ENCODE measurements around the gene NPPC.
"Not testable (repeated sequence)": the region's sequence is repeated elsewhere in the genome, so short reads cannot be mapped to it uniquely, and the experiment has no call there.

The NPPC gene

GRCh38 chr2:231926180-231926741, at the start of gene NPPC:
Gene NPPC (minus strand): TSS chr2:231926396. CDS start chr2:231926249, 147 bp downstream.
- DNase-seq (ENCODE audit: low read depth), result no peak

DNA sequence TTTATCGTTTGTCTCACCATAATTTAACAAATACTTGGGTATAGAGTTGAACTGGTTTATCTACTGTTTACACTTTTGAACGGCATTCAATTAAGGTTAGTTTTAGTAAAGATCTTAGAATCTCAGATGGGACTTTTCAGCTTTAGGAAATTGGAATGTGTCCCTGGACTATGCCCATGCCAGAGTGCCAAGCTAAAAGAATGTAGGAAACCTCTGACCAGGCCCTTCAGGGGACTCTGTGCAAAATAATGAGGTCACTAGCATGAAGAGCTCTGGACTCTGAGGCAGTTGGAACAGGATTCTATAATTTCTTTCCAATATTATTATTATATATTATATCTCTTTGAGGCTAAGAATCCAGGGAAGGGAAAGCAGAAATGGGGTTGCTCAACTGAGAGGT, 48.8 kb upstream of the NPPC start:
- no peak for DNase-seq (ENCODE audit: low read depth)

DNA sequence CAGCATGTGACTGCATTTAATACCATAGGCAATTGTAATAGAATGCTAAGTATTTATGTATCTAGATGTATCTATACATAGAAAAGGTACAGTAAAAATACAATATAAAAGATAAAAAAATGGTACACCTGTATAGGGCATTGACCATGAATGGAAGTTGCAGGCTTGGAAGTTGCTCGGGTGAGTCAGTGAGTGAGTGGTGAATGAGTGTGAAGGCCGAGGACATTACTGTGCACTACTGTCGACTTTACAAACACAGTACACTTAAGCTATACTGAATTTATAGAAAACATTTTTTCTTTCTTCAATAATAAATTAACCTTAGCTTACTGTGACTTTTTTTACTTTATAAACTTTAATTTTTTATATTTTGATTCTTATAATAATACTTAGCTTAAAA, 44.3 kb upstream of the NPPC start:
- DNase-seq (ENCODE audit: low read depth), result no peak

GRCh38 chr2:231968820-231969219, 42.6 kb upstream of the NPPC start:
- DNase-seq (ENCODE audit: low read depth), result no peak

GRCh38 chr2:231966886-231967285, 40.7 kb upstream of the NPPC start:
- DNase-seq (ENCODE audit: low read depth), result no peak

- no peak for DNase-seq (ENCODE audit: low read depth)
These were observed 38.9 kb upstream of the NPPC start for GRCh38 chr2:231965102-231965501.

DNA sequence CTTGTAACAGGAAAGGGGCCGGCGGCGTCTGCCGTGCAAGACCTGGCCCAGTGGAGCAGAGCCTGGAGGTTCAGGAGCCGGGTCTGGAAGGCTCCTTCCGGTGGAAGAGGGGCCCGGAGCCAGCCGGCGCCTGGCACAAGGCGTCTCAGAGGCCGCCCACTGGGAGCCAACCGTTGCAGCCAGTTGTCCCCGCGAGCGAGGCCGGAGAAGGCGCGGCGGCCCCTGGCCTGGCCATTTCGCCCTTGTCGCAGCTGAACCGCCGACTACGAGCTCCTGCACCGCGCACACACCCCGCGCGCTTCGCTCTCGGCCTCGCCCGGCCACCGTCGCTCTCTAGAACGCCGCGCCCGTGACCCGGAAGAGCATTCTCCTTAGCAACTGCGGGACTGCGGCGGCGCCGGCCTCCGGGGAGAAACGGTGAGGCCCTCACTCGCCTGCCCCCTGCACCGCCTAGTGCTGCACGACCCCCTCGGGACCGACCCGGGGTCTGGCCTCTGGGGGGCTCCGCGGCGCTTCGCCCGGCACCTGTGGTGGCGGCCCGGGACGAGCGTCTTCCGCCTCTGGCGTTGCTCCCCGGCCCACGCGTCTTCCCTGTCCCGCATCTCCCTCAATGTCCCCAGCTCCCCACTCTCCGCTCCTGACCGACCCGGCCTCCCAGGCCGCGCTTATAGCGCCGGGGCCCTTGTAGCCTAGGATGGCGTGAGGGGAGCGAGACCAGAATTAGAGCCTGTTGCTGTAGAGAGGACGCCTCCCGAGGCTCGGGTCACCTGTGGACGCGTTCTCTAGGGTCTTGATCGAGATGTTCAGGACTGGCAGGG, 35.4 kb upstream of the NPPC start, which contains the start of gene DIS3L2:
Gene DIS3L2, plus strand, starts transcription at position 365 of the 818 bp plus-strand sequence. CDS start 53,215 bp downstream, outside the sequence.
- DNase-seq (ENCODE audit: low read depth), result peak; percentile 34

DNA sequence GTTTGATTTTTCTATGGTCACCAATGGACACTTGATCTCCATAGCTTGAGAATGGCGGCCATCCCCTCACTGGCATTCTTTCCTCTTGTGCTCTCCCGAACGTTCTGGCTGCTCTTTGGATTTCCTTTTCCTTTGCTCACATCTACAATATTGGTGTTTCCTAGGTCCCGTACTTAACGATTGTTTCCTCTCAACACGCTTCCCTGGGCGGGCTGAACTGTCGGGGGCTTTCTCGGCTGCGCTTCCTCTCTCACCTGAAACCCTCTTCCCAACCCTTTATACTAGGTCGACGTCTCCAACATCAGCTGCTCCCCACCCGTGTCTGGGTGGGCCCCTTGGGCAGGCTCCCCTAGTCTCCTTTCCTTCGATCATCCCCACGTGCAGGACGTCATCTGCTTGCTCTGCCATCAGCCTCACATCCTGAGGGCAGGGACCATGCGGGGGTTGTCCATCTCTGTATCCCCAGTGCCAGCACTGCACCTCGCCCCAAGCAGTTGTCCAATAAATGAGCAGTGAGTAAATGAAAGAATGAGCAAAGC, 34.7 kb upstream of the NPPC start:
- no peak for DNase-seq (ENCODE audit: low read depth)

GRCh38 chr2:231957913-231958763, 31.9 kb upstream of the NPPC start:
- DNase-seq (ENCODE audit: low read depth), result no peak

DNA sequence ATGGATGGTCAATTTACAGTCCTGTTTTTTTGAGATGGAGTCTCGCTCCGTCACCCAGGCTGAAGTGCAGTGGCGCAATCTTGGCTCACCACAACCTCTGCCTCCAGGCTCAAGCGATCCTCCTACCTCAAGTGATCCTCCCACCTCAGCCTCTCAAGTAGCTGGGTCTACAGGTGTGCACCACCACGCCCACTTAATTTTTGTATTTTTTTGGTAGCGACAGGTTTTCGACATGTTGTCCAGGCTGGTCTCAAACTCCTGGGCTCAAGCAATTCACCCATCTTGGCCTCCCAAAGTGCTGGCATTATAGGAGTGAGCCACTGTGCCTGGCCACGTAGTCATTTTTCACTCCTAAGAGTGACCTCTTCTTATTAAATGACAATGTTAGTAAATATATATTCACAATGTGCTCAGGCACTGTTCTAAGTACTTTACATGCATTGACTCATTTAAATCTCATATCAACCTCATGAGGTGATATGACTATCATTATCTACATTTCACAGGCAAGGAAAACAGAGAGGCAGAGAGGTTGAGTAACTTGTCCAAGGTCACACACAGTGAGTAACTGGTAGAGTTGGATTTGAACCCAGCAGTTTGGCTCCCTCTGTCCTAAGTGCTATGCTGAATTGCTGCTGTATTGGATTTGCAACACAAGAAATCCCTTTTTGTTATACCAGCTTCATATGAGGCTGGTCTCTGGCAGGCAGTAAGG, 29.7 kb upstream of the NPPC start:
- DNase-seq (ENCODE audit: low read depth), result no peak

- DNase-seq (ENCODE audit: low read depth), result no peak
These were observed 25.3 kb upstream of the NPPC start for GRCh38 chr2:231951452-231952035.

DNA sequence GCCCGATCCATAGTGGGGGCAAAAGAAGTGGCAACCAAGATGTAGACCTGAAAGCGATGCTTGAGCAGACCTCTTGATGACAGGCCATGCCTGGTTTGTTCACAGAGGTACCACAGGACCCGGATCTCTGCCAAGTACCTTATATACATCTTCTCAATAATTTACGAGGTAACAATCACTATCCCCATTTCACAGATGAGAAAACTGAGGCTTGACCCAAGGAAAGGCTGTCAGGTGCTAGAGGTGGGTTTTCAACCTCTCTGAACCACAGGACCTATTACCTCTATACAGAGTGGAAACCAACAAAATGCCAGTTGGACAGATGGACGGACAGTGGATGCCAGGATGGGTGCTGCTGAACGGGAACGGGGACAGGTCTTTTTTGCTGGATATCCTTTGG, 21.5 kb upstream of the NPPC start:
- no peak for DNase-seq (ENCODE audit: low read depth)

DNA sequence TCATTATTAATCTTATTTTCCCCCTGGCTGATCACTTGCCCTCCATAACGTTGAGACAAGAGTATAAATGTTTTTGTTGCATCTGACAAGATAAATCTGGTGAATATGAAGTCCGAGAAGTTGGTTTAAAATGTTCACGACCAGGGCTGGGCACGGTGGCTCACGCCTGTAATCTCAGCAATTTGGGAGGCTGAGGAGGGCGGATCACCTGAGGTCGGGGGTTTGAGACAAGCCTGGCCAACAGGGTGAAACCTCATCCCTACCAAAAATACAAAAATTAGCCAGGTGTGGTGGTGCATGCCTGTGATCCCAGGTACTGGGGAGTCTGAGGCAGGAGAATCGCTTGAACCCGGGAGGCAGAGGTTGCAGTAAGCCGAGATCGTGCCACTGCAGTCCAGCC, 20.9 kb upstream of the NPPC start:
- not testable (repeated sequence) for DNase-seq (ENCODE audit: low read depth)

DNA sequence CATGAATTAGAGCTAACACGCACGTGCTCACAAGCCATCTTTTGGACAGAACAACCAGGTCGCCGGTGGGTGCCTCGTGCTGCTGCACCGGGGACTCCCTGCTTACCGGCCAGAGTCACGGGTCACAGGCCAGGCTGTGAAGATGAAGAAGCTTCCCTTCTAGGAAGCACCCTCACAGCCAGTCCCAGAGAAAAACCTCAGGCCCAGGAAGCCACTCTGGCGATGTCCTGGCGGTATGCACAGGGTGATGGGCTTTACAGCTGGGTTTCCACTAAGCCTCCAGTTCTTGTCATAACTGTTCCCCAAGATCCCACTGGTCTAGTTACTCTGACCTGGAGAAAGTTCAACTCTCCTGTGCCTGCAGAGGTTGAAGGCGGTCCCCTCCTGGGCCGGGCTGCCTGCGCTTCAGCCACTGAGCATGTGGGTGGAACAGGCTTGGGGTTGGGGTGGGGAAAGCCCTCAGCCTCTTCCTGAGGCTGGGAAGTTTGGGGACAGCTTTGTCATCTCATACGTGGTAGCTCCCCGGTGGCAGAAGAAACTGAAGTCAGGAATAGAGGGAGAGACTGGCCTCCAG, 20.1 kb upstream of the NPPC start:
- DNase-seq (ENCODE audit: low read depth), result no peak

GRCh38 chr2:231942180-231942579, 16.0 kb upstream of the NPPC start:
- DNase-seq (ENCODE audit: low read depth), result no peak

DNA sequence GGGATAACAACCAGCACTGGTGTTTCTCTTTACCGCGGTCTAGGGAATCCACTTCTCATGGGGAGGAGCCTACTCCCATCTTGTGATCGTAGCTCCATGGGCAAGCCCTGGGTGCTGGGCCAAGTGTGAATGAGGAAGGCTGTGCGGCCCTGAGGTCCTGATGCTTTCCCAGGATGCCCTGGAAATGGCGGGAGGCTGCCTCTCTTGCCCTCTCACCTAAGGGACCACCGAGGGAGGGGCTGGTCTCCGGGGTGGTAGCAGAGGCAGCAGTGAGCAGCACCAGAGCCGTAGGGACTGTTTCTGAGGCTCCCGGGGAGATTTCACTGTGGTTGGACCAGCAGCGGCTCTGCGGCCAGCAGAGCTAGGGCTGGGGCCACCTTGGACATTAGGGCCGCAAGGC, 15.5 kb upstream of the NPPC start:
- DNase-seq (ENCODE audit: low read depth), result no peak

GRCh38 chr2:231940795-231941194, 14.6 kb upstream of the NPPC start:
- no peak for DNase-seq (ENCODE audit: low read depth)

DNA sequence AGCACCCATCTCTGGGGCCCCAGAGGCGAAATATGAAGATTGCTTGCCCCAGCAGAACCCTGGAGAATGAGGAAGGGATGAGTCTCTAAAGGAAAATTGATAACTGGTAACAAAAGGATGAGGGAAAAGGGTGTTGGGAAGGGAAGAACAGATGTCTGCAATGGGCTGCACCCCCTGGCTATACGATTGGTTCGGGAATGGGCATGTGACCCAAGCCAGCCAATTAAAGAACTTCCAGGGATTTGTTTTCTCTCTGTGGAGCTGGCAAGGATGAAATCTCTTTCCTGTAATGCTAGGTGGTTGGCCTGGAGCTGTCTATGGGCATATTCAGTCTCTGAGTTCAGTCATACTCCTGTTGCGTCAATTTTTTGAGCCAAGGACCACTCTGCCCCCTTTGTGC, 12.8 kb upstream of the NPPC start:
- DNase-seq (ENCODE audit: low read depth), result no peak

- no peak for DNase-seq (ENCODE audit: low read depth)
These were observed 10.9 kb upstream of the NPPC start for GRCh38 chr2:231937057-231937456.

DNA sequence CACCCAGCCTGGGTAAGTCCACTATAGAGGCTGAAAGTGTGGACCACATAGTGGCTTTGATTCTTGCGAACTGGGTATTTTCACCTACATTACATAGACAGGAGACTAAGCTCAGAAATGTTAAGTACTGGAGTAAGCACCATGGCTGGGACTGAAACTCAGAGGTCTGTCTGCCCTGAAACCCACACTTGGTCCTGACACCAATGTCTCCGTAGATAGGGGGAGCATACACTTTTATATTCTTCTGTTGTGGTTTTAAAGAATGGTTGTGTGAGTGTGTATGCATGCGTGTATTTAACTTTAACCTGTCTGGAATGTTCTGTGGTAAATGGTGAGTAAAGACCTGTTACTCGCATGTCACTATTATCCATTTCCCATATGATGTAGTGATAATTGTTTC, 10.3 kb upstream of the NPPC start:
- DNase-seq (ENCODE audit: low read depth), result no peak

- DNase-seq (ENCODE audit: low read depth), result no peak
These were observed 9.6 kb upstream of the NPPC start for GRCh38 chr2:231935815-231936214.
